Measurements from ENCODE around the gene PARP1. TPM values are rescaled to one million over a fixed set of nuclear protein-coding genes. Genes with fewer than 3 reads are reported as not detected.

The PARP1 gene
- total and polyA plus RNA-seq, 12 donors: 15.3 to 150 (median 70.6) TPM

DNA sequence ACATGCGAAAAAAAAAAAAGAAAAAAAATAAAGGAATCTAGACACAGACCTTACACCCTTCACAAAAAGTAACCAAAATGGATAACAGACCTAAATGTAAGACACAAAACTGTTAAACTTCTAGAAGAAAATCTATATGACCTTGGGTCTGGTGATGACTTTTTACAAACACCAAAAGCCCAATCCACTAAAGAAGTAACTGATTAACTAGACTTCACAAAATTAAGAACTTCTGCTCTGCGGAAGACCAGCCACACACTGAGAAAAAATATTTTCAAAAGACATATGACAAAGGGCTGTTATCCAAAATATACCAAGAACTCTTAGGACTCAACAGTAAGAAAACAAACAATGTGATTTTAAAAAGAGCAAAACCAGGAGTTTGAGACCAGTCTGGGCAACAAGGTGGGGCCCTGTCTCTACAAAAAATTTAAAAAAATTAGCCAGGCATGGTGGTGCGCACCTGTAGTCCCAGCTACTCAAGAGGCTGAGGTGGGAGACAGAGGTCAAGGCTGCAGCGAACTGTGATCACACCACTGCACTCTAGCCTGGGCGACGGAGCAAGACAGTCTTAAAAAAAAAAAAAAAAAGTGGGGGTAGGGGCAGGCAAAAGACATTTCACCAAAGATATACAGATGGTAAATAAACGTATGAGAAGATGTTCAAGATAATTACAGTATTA, 9.8 kb downstream of the PARP1 start:
- peaks cover 0 to 7% of the 10 kb centered on the region in 2 donors for H3K4me1 ChIP-seq (replicated peaks in 1 of 2)
- 94 to 96% (median 96%) methylated on average over 7 of the region's 7 CpGs for WGBS, 4 donors
- H3K36me3 ChIP-seq (replicated peaks in 1 of 2): peaks cover 0 to 32% of the 10 kb centered on the region in 2 donors

DNA sequence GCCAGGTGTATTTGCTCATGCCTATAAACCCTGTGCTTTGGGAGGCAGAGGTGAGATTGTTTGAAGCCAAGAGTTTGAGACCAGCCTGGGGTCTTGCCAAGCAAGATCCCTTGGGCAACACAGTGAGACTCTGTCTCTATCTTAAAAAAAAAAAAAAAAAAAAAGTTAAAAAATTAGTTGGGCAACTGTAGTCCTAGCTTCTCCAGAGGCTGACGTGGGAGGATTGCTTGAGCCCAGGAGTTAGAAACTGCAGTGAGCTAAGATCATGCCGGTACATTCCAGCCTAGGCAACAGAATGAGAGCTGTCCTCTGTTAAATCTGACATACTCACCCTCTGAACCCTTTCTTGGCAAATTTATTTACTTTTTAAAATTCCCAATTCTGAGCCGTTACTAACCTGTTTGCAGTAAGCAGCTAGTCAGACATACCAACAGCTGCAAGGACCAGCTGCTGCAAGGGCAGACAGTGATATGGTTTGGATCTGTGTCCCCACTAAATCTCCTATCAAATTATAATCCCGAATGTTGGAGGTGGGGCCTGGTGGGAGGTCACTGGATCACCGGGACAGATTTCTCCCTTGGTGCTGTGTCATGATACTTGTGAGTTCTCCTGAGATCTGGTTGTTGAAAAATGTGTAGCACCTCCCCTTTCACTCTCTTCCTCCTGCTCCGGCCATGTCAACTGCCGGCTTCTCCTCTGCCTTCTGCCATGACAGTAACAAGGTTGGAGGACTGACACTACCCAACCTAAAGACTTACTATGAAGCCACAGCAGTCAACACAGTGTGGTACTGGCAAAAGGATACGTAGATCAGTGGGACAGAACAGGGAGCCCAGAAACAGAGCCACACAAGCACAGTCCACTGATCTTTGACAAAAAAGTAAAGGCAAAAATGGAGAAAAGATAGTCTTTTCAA, 10.6 kb downstream of the PARP1 start:
- 86 to 92% (median 91%) methylated on average over 8 of the region's 8 CpGs for WGBS, 4 donors
- no peak overlapping the region for H3K27ac ChIP-seq
- no peaks in the 10 kb centered on the region for H3K4me1 ChIP-seq (replicated peaks in 1 of 2)

More for the DNA sequence above, 9.8 kb downstream of the PARP1 start:
- no peak for TF ChIP-seq POLR2A (IDR thresholded peaks at IDR 0.05)
- TF ChIP-seq, protein P1, sequence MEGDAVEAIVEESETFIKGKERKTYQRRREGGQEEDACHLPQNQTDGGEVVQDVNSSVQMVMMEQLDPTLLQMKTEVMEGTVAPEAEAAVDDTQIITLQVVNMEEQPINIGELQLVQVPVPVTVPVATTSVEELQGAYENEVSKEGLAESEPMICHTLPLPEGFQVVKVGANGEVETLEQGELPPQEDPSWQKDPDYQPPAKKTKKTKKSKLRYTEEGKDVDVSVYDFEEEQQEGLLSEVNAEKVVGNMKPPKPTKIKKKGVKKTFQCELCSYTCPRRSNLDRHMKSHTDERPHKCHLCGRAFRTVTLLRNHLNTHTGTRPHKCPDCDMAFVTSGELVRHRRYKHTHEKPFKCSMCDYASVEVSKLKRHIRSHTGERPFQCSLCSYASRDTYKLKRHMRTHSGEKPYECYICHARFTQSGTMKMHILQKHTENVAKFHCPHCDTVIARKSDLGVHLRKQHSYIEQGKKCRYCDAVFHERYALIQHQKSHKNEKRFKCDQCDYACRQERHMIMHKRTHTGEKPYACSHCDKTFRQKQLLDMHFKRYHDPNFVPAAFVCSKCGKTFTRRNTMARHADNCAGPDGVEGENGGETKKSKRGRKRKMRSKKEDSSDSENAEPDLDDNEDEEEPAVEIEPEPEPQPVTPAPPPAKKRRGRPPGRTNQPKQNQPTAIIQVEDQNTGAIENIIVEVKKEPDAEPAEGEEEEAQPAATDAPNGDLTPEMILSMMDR (IDR thresholded peaks at IDR 0.05): no peak
- H3K4me3 ChIP-seq: no peak overlapping the region
- intact Hi-C loops (cut with DNase I): no loop called here
- DNase-seq: no peak
- H3K9me3 ChIP-seq (replicated peaks in 1 of 3): no peaks in the 10 kb centered on the region
- H3K27me3 ChIP-seq: no peaks in the 10 kb centered on the region
- no peak overlapping the region for H3K27ac ChIP-seq

DNA sequence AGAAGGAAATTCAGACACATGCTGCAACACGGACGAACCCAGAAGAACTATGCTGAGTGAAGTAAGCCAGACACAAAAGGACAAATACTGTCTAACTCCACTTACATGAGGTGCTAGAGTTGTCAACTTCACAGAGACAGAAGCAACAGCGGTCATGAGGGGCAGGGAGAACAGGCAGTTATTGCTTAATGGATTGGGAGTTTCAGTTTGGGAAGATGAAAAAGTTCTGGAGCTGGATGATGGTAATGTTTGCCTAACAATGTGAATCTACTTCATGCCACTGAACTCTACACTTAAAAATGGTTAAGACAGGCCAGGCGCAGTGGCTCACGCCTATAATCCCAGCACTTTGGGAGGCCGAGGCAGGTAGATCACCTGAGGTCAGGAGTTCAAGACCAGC, 12.1 kb downstream of the PARP1 start:
- Histone ChIP-seq H3K36me3 (replicated peaks in 1 of 2) (peaks cover 0 to 32% of the 10 kb centered on the region in 2 donors), H3K27me3 (no peaks in the 10 kb centered on the region), H3K4me3 (no peak overlapping the region), H3K4me1 (replicated peaks in 1 of 2) (no peaks in the 10 kb centered on the region), H3K9me3 (replicated peaks in 1 of 3) (no peaks in the 10 kb centered on the region), H3K27ac (no peak overlapping the region)
- 92 to 98% (median 96%) methylated on average over 6 of the region's 6 CpGs for WGBS, 4 donors
- TF ChIP-seq, protein P1 (IDR thresholded peaks at IDR 0.05): no peak
- no peak for TF ChIP-seq POLR2A (IDR thresholded peaks at IDR 0.05)
- intact Hi-C loops (cut with DNase I): no loop called here
- no peak for DNase-seq

More for the DNA sequence above, 10.6 kb downstream of the PARP1 start:
- intact Hi-C loops (cut with DNase I): no loop called here
- Histone ChIP-seq H3K27me3 (no peaks in the 10 kb centered on the region), H3K36me3 (replicated peaks in 1 of 2) (peaks cover 0 to 32% of the 10 kb centered on the region in 2 donors), H3K9me3 (replicated peaks in 1 of 3) (no peaks in the 10 kb centered on the region), H3K4me3 (no peak overlapping the region)
- no peak for TF ChIP-seq POLR2A (IDR thresholded peaks at IDR 0.05)
- DNase-seq: no peak

DNA sequence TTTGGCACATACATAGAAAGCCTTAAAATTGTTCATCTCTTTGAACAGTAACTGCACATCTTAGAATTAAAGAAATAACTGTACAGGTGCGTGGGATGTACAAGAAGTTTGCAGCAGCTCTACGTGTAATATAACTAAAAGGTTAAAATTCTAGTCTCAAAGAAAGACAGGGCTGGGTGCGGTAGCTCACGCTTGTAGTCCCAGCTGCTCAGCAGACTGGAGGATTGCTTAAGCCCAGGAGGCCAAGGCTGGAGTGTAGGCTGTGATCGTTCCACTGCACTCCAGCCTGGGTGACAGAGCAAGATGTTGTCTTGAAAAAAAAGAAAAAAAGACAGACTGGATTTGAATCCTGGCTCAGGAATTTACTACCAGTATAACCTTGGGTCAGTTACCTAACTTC, 13.4 kb downstream of the PARP1 start:
- Histone ChIP-seq H3K4me1 (replicated peaks in 1 of 2) (no peaks in the 10 kb centered on the region), H3K27me3 (no peaks in the 10 kb centered on the region), H3K9me3 (replicated peaks in 1 of 3) (no peaks in the 10 kb centered on the region), H3K4me3 (no peak overlapping the region), H3K27ac (no peak overlapping the region), H3K36me3 (replicated peaks in 1 of 2) (peaks cover 0 to 32% of the 10 kb centered on the region in 2 donors)
- DNase-seq: no peak
- TF ChIP-seq POLR2A (IDR thresholded peaks at IDR 0.05): no peak
- TF ChIP-seq, protein P1 (IDR thresholded peaks at IDR 0.05): no peak
- intact Hi-C loops (cut with DNase I): no loop called here
- WGBS, 4 donors: 77 to 84% (median 80%) methylated on average over 5 of the region's 5 CpGs
